Colon (tissue), 2 donors: Measurements from ENCODE around the gene DYNC2H1.

ENCODE experiments used
- FAIRE-seq: peaks from 2 replicates; lab custom pipeline; 2012; peaks lifted over from hg19 to GRCh38; lab: Jason Lieb, UNC
- donor health status: control.
- donor health status: control.

DYNC2H1 gene

DNA sequence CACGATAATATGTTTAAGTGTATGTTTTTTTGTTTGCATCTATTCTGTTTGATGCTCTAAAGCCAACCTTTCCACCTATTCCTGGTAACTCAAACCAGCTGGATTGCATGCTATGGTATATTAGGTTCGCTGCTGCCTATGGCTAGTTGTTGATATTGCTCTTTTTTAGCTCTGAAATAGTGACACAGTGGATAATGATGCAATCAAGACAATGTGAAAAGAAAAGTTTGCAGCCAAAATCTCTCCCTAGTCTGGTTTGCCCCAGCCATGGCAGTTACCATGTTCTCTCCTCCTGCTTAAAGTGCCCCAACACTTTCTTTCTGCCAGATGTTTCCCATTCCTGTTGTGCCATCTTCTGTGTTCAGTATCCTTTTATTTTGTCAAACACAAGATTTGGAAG is 269.7 kb downstream of the DYNC2H1 start:
- FAIRE-seq = no peak

DNA sequence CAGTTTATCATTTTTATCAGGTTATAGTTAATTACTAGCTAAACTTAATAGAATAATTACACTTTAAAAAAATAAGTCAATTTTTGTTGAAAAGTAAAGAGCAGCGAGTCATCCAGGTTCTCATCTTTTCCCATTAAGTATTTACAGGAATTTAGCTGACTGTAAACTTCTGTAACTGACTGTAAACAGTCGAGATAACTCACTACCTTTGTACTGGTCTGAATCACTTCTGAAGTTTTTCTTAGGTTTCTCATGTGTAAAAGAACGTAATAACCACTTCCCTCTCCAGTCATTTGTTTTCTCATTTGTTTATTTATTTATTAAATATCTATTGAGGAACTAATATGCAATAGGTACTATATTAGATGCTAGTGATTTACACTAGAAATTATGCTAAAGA is 270.8 kb downstream of the DYNC2H1 start:
- FAIRE-seq = no peak

DNA sequence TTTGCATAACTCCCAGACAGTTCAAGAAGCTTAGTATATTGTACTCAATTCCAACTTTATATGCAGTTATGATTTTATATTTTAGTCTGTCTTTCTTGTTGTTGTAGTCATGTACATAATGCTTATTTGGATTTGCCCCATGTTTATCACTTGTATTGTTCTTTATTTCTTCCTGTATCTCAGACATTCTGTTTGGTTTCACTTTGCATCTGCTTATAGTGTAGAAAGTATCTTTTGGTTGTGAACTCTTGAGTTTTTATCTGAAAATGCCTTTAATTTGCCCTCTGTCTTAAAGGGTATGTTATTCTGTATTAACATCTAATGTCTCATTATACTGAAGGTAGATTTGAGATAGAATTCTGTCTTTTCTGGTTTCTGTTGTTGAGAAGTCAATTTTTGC is 275.4 kb downstream of the DYNC2H1 start:
- FAIRE-seq = no peak

DNA sequence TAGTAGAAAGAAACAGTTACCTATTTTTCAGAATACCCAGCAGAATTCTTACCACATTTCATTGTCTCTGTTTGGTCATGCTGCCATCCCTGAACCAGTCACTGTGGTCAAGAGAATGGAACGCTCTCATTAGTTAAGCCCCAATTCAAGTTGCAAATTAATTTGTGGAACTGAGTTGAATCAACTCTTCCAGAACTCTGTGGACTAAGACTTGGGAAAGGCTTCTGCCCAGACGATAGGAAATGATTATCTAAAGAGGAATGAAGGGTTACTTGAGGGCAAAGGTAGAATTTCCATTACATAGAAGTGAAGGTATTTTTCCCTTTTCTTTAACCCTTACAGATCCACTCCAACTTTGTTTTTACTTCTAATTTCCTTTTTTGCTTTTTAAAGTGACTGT is 286.4 kb downstream of the DYNC2H1 start:
- no peak for FAIRE-seq

DNA sequence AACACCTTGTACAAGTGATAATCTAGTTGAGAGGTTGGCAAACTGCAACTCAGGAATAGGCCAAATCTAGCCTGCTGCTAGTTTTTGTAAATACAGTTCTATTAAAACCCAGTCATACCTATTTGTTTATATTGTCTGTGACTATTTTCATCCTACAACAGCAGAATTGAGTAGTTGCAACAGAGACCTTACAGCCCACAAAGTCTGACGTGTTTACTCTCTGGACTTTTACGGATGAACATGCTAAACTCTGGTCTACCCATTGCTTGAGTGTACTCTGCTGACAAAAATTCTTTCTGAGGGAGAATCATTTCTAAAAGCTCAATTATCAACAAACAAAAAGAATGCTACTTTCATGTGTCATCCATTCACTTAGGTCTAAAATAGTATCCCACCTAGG is 287.0 kb downstream of the DYNC2H1 start:
- no peak for FAIRE-seq

DNA sequence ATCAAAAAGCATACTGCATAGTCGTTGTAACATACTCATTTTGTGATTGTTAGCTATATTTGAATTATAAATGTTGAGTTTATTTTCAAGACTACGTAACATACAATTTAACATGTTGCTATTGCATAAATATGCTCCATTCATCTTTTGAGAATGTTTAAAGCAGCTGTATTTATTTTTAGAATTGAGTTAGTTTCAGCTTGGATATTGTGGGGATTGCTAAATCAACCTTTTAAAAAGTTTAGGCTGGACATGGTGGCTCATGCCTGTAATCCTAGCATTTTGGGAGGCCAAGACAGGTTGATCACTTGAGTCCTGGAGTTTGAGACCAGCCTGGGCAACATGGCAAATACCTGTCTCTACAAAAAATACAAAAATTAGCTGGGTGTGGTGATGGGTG is 288.1 kb downstream of the DYNC2H1 start:
- no peak for FAIRE-seq

DNA sequence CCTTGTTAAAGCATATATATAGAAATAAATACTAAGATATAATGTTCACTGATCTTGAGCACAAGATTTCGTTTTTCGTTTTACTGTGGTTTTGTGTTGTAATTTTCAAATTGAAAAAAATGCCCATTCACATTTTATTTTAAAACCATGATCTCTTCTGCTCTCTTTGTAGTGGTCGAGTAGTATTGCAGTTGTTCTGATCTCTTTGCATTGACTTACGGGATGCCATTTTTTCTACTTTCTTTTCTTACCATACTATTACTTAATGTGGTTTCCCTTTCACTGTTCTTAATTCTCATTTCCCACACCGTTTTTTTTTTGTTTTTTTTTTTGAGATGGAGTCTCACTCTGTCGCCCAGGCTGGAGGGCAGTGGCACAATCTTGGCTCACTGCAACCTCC is 289.6 kb downstream of the DYNC2H1 start:
- FAIRE-seq = no peak

DNA sequence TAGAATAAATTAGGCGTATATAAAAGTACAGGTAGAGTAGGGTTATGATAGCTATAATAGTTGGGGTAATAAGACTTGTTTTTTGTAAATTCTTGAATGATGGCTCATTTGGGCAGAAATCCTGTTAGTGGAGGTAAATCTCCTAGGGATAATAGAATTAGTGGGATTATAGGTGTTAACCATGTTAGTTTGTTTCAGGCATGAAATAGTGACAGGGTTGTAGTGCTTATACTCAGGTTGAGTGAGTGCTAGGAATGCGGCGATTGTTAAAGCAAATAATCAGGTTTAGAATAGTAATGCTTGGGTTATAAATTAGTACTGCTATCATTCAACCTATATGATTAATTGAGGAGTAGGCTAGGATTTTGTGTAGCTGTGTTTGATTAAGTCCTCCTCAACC is 297.1 kb downstream of the DYNC2H1 start:
- FAIRE-seq = no peak

DNA sequence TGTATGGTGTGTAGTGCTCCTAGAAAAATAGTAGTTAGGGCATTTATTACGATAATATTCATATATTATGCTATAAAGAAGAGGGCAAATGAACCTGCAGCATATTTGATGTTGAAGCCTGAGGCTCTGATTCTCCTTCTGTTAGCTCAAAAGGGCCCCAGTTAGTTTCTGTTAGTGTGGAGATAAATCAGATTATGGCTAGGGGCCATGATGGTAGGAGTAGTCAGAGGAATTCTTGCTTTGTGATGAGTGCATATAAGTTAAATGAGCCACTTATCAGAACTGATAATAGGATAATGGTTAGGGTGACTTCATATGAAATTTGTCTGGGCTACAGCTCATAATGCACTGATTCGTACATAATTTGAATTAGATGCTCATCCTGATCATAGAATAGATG is 298.4 kb downstream of the DYNC2H1 start:
- no peak for FAIRE-seq

DNA sequence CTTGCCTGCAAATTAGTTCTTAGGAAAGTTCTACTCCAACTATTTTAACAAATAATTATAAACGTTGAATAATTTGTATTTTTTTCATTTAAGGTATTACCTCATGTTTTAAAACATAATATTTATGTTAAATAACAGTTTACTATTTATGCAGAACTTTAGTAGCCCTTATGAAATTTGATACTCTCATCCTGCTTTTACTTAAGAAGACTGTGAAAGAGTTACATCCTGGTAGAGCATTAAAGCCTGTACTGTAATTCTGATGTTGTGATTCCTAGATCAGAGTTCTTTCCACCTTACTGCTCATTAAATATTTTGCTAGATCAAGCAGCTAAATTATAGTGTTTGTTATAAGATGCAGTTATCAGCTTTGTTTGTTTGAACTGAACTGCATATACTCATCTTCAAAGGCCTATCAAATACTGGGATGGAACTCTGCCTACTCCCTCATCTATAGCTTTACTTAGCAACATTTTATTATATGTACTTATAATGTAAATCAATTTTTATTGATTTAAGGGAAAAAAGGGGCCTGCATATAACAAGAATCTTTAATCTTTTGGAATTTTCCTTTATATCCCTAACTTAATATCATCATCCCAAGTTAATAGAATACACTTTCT is 304.2 kb downstream of the DYNC2H1 start:
- no peak for FAIRE-seq

DNA sequence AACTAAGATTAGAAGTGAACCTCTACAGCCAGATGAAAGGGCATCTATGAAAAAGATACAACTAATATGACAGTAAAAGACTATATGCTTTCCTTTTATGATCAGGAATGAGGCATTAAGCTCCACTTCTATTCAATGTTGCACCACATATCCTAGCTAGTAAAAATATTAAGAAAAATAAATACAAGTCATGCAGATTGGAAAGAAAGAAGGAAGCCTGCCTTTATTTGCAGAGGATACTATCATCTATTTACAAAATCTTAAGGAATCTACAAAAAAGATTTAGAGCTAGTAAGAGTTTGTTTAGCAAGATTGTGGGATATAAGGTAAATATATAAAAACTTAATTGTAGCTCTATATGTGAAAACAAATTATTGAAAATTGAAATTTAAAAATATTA is 308.8 kb downstream of the DYNC2H1 start:
- FAIRE-seq = no peak

DNA sequence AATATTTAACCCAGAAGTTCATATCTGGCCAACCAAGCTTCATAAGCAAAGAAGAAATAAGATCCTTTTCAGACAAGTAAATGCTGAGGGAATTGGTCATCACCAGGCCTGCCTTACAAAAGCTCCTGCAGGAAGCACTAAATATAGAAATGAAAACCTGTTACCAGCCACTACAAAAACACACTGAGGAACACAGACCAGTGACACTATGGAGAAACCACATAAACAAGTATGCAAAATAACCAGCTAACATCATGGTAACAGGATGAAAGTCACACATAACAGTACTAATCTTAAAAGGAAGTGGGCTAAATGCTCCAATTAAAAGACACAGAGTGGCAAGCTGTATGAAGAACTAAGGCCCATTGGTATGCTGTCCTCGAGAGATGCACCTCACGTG is 311.4 kb downstream of the DYNC2H1 start:
- no peak for FAIRE-seq

DNA sequence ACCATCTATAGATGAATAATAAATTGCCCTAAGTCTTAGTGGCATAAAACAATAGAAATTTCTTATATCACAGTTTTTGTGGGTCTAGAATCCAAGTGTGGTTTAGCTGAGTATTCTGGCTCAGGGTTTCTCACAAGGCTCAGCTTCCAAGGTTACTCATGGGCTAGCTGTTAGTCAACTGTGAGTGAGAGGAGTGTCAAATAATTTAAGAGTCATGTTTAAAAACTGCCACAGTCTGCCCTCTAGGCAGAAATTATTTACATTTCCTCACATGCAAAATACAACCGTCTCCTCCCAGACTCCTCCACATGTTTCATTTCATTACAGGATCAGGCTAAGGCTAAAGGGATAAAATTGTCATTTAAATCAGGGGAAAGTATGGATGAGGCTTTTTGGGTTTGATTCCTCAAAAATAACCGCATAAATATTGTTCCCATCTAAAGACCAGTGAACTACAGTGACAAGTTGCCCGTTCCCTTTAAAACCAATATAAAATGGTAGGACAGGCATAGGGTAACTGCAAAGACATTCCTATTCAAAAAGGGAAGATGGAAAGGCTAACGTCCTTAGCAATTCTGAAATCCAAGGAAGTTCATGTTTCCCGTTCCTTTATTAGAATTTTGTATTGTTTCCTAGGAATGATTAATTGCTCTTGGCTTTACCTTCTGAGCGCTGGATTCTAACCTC is 324.3 kb downstream of the DYNC2H1 start:
- FAIRE-seq = no peak

DNA sequence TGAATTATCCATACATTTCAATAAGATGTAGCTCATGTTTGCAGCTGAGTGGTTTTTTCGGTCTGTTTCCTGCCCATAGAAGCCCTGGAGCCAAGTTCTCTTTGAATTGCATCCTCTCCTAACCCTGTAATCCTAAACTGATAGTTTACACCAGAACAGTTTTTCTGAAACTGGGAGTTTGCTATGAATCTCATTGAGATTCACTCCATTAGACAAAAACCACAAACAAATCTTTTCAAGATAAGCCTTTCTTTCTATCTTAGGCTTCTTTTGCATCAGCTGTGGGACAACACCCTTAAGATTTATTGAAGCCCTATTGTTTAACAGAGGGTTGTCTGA is 324.8 kb downstream of the DYNC2H1 start:
- no peak for FAIRE-seq

DNA sequence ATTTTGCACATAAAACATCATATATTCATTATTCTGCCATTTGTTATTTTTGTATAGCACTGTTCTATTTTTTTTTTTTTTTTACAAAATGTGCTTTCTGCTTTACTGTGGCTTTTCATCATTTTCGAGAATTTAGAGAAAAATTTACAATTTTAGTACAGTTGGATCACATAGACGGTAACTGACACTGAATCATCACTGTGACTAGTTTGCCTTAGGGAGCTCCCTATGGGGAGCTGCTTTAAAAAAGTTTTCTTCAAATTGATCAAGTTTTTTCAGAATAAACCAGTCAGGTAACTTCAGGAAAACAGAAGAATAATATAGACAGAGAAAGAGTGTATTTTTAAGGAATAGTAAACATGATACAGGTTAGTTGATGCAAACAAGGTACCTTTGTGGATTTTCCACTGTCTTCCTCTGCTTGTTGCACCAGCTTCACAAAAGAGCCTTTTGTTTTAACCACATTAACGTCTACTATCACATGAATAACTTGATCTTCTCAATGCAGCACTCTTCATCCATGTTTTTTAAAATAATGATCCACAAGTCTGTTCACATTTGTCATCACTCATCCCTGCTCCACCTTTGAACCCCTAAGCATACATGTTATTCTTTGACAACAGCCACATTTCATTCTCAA is 327.0 kb downstream of the DYNC2H1 start:
- no peak for FAIRE-seq

DNA sequence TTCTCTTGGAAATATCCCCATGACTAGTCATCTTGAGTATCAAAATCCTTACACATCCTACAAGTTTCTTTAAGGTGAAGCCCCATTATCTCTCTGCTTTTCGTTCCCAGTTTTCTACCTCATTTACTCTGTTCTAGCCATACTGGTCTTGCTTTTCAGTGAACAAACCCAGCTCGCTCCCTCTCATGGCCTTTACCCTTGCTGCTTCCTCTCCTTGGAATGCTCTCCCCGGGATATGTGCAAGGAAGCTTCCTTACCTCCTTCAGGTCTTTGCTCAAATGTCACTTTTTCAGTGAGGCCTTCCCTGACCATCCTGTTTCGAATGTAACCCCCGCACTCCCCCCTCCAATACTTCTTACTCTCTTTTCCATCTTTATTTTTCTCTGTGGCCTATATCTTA is 331.8 kb downstream of the DYNC2H1 start:
- FAIRE-seq = no peak

DNA sequence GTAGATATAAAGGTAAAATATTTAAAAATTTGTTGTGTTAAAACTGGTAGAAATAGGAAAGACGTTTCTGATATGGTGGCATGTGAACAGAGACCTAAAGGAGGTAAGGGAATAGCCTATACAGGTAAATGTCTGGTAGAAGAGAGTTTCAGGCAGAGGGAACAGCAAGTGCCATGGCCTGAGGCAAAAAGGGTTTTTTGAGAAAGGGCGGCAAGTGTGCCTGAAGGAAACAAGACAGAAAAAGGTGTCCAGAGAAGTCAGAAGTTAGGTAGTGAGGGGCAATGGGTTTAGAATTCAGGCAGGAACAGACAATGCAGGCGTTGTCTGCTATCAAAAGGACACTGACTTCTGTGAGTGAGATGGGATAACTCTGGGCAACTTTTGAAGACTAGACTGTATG is 339.7 kb downstream of the DYNC2H1 start:
- FAIRE-seq = no peak

DNA sequence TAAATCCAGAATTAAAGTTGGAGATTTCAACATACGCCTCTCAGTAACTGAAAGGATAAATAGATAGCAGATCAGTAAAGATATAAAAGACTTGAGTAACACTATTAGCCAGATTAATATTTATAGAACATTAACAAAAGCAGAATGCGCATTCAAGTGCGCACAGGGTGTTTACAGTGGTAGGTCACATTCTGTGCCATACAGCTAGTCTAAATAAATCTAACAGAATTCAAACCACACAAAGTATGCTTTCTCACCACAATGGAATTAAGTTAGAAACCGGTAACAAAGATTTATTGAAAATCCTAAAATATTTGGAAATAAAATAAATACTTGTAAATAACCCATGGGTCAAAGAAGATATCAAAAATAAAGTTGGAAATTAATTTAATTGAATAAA is 341.0 kb downstream of the DYNC2H1 start:
- no peak for FAIRE-seq

DNA sequence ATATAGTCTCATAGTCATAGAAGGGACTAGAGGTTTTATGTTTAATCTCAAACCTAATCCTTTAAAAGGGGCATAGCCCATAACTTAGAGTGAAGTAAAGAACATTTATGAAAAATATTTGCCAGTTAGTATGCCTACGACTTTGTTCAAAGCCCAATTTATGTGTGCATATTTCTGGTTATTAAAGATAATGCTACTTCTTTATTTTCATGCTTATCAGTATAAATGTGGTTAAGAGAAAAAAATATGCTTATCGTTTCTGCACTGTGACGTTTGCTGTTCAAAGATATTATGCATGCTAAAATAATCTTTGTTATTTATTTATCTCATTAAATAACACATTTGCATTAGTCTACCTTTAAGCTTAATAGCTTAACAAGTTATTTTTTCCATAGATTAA is 343.9 kb downstream of the DYNC2H1 start:
- no peak for FAIRE-seq

DNA sequence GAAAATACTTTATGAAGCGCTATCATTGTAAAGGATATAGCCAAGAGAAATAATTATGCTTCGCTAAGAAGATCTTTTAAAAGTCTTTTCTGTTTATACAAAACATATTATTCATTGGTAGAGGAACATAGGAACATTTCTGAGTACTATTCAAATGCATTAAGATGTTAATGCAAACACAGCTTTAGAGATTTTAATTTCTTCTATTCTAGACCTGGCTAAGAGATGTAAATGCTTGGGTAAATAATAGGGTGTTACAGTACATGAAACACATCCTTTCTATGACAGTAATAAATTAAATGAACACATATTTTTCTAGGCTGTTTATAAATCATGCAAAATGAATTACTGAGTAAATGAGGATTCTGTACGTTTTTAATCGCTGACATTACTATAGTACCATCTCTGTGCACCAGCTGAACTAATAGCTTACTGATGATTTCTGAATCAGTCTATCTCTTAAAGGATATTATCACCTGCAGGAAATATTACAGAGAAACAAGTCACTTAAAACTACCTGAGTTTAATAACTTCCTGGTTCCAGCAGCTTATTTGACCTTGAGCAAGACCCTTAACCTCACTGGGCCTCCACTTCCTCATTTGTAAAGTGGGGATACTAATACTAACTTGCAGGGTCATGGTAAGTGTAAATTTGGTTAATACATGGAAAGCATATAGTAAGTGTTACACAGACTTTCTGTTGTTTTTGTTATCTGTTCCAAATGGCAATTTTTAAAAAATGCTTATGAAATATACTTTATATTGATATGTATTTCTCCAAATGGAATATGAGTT is 344.9 kb downstream of the DYNC2H1 start:
- FAIRE-seq = no peak

DNA sequence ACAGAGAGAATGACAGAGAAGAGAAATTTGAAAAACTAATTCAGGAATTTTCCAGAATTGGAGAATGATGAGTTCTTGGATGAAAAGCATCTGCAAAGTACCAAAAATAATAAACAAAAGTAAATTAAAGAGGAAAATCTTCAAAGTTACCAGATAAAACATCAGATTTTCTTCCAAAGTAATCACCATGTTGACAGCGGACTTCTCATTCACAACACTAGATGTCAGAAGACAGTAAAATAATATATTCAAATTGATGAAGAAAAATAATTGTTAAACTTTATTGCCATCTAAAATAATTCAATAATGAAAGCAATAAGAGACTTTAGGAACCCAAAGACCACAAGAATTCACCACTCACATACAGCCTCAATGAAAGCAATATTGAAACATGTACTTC is 355.2 kb downstream of the DYNC2H1 start:
- FAIRE-seq = no peak

DNA sequence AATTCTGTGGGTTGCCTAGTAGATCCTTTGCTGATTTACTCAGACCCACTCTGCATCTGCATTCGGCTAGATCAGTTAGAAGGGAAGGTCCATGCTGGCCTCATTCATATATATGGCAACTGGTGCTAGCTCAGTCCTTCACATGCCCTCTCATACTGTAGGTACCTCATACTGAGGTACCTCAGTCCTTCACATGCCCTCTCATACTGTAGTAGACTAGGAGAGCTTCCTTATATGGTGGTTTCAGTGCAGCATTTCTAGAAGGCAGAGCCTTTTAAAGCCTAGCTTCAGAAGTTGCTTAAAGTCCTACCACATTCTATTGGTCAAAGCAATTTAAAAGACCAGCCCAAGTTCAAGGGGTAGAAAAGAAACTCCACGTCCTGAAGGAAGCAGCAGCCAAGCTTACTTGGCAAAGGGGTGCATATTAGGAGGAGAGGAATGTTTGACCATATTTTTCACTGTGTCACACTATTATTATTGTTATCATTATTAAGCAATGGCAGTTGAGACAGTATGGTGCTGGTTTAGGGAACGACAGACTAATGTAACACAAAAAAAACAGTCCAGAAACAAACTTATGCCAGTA is 356.4 kb downstream of the DYNC2H1 start:
- no peak for FAIRE-seq

DNA sequence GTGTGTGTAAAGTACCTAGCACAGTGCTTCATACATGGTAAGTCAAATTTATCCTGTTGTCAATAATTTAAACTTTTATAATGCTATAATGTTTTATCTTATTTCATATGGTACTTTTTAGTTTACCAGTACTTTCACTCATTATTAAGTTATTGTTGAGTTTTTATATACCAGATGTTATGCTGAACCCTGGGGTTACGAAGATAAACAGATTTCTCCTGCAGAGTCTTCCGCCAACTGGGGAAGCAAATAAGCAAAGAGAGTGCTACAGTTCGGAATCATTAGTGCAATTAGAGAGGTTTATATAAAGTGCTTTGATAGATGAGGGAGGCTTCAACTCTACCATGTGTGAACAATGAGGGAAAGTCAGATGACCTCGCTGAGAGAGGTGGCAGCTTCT is 362.3 kb downstream of the DYNC2H1 start:
- no peak for FAIRE-seq
